AG04450 (cell line): ENCODE measurements around the gene LRRC41. TPM values are rescaled to one million over a fixed set of nuclear protein-coding genes. Genes with fewer than 3 reads are reported as not detected.

Experiments
- polyA plus RNA-seq: library from polyadenylated mRNA; depleted of rRNA; stranded (reverse); fragments of >200 nt; gene quantifications from 2 replicates; pipeline ENCODE4 v1.2.3, GENCODE V29; 2011; rRNA removed

Gene LRRC41
- polyA plus RNA-seq, 1 experiment: 66.3 TPM

Other genes starting within 250 kb of the LRRC41 start
- gene PIK3R3, start 171.0 kb downstream of the LRRC41 start, polyA plus RNA-seq: 11.3 and 14.5 TPM in 2 replicates
- 0.43 and 0.45 TPM in 2 replicates for gene TSPAN1, start 128.5 kb downstream of the LRRC41 start, polyA plus RNA-seq
- gene P3R3URF, start 127.1 kb downstream of the LRRC41 start, polyA plus RNA-seq: not detected in 2 replicates
- gene POMGNT1, start 105.2 kb downstream of the LRRC41 start, polyA plus RNA-seq: 41.9 and 50.8 TPM in 2 replicates
- 2.4 and 2.6 TPM in 2 replicates for gene LURAP1, start 100.3 kb downstream of the LRRC41 start, polyA plus RNA-seq
- gene RAD54L, start 55.9 kb downstream of the LRRC41 start, polyA plus RNA-seq: 1.8 and 1.9 TPM in 2 replicates
- gene UQCRH, start 82 bp upstream of the LRRC41 start, polyA plus RNA-seq: 611 and 757 TPM in 2 replicates
- gene NSUN4, start 37.2 kb upstream of the LRRC41 start, polyA plus RNA-seq: 18.4 and 21.4 TPM in 2 replicates
- gene FAAH, start 90.7 kb upstream of the LRRC41 start, polyA plus RNA-seq: 0.06 and 0.21 TPM in 2 replicates
- gene DMBX1, start 186.2 kb upstream of the LRRC41 start, polyA plus RNA-seq: not detected in 2 replicates
- gene KNCN, start 248.0 kb upstream of the LRRC41 start, polyA plus RNA-seq: not detected in 2 replicates